A549 (cell line): ENCODE results near the gene ARHGEF7. TPM values are rescaled to one million over a fixed set of nuclear protein-coding genes. Genes with fewer than 3 reads are reported as not detected.

Experiments
- ATAC-seq, 2 experiments: fragments of 200-7000 bp in 1 of 2; fragments of >200 bp in 1 of 2; cut with Nextera tagmentation in 1 of 2; cut with Tn5 transposase in 1 of 2; 3 replicates each; pipeline versions ENCODE4 v1.8.0 to v1.9.1; 2018 to 2020; ENCODE audit warnings: mild to moderate bottlenecking in 1 of 2, moderate library complexity in 1 of 2
- CTCF ChIA-PET: fragments of 300-600 bp; sonication (Branson Sonifier 250); formaldehyde crosslinking; extraction: SDS; loops from one replicate; lab custom pipeline; 2021; ENCODE audit warnings: antibody characterized with exemption, inconsistent platforms; lab: Yijun Ruan, JAX
- POLR2A ChIA-PET: fragments of 350-600 bp; formaldehyde crosslinking; extraction: SDS; loops from one replicate; lab custom pipeline; 2021; ENCODE audit warnings: antibody characterized with exemption, inconsistent platforms; lab: Yijun Ruan, JAX
- DNase-seq, 2 experiments: peaks; one replicate each; pipeline versions ENCODE4 v3.0.0 to v3.0.0-alpha.2; 2011 to 2016; ENCODE audit warnings: low read depth in 1 of 2, low spot score in 1 of 2
- FAIRE-seq: peaks from 2 replicates; lab custom pipeline; 2011; peaks lifted over from hg19 to GRCh38; lab: Jason Lieb, UNC
- H3K27ac ChIP-seq, 2 experiments: fragments of >200 bp; sonication (Bioruptor Twin); formaldehyde crosslinking; 3 replicates each; pipeline ENCODE4 v1.5.1; 2016 to 2017
- H3K4me1 ChIP-seq: fragments of >200 bp; sonication (Bioruptor Twin); formaldehyde crosslinking; 3 replicates; pipeline ENCODE4 v1.6.1; 2016
- H3K4me2 ChIP-seq: fragments of >200 bp; sonication (Bioruptor Twin); formaldehyde crosslinking; 3 replicates; pipeline ENCODE4 v1.6.1; 2016
- H3K4me3 ChIP-seq: fragments of >200 bp; sonication (Bioruptor Twin); formaldehyde crosslinking; 3 replicates; pipeline ENCODE4 v1.5.1; 2016
- H3K9me3 ChIP-seq: fragments of >200 bp; sonication (Bioruptor Twin); formaldehyde crosslinking; 3 replicates; pipeline ENCODE4 v1.6.1; 2016
- CBX8 ChIP-seq: fragments of 200-600 bp; sonication (generic); IDR thresholded peaks from 2 replicates; pipeline ENCODE4 v1.6.1; 2016
- CEBPB ChIP-seq, 2 experiments: fragments of >200 bp in 1 of 2; sonication (Bioruptor Twin) in 1 of 2; formaldehyde crosslinking in 1 of 2; IDR thresholded peaks; 2 replicates each; pipeline ENCODE4 v1.6.1; 2012 to 2016
- CHD2 ChIP-seq: fragments of 150-350 bp; IDR thresholded peaks from 2 replicates; pipeline ENCODE4 v1.6.1; 2014; ENCODE audit warnings: low read length; ENCODE audit not compliant: partially characterized antibody
- EHF ChIP-seq: fragments of 250-450 bp; sonication (Bioruptor Pico); IDR thresholded peaks from 2 replicates; pipeline ENCODE4 v1.5.0; 2020; ENCODE audit warnings: mild to moderate bottlenecking
- EHMT2 ChIP-seq: fragments of 200-600 bp; sonication (generic); IDR thresholded peaks from 2 replicates; pipeline ENCODE4 v1.6.1; 2016; ENCODE audit warnings: antibody characterized with exemption, low read depth, mild to moderate bottlenecking, moderate library complexity
- HDAC2 ChIP-seq: fragments of 200-600 bp; sonication (generic); IDR thresholded peaks from 2 replicates; pipeline ENCODE4 v1.6.1; 2016
- HOXB13 ChIP-seq: fragments of 250-450 bp; sonication (Bioruptor Pico); IDR thresholded peaks from 2 replicates; pipeline ENCODE4 v1.5.0; 2020; ENCODE audit warnings: low read depth, mild to moderate bottlenecking, moderate library complexity
- JUN ChIP-seq, 2 experiments: fragments of >200 bp; sonication (Bioruptor Twin); formaldehyde crosslinking; IDR thresholded peaks; 2 replicates in 1 of 2; 3 replicates in 1 of 2; pipeline ENCODE4 v1.6.1; 2016 to 2017
- MAFK ChIP-seq: fragments of 450-650 bp; IDR thresholded peaks from 2 replicates; pipeline ENCODE4 v1.6.1; 2014; ENCODE audit not compliant: partially characterized antibody
- NPAS2 ChIP-seq: fragments of 250-450 bp; sonication (Bioruptor Pico); IDR thresholded peaks from 2 replicates; pipeline ENCODE4 v1.8.0; 2022; ENCODE audit warnings: mild to moderate bottlenecking, moderate library complexity, borderline replicate concordance
- RARB ChIP-seq: fragments of 250-450 bp; sonication (Bioruptor Pico); IDR thresholded peaks from 2 replicates; pipeline ENCODE4 v1.8.0; 2021; ENCODE audit warnings: mild to moderate bottlenecking, moderate library complexity
- RCOR1 ChIP-seq: fragments of 150-350 bp; IDR thresholded peaks from 2 replicates; pipeline ENCODE4 v1.6.1; 2014; ENCODE audit warnings: antibody characterized with exemption, low read length, low read depth
- SMC3 ChIP-seq: fragments of >200 bp; sonication (Bioruptor Twin); formaldehyde crosslinking; IDR thresholded peaks from 3 replicates; pipeline ENCODE4 v1.6.1; 2018; ENCODE audit warnings: inconsistent platforms
- ZSCAN20 ChIP-seq: fragments of 250-450 bp; sonication (Bioruptor Pico); IDR thresholded peaks from 2 replicates; pipeline ENCODE4 v1.8.0; 2022; ENCODE audit warnings: mild to moderate bottlenecking, moderate library complexity
- WGBS: methylation state at CpG from one replicate; pipeline ENCODE4 v1.1.6; 2017; ENCODE audit errors: missing lambda C conversion rate; 5-methylcytosine and 5-hydroxymethylcytosine counted together
- polyA plus RNA-seq, 4 experiments: library from polyadenylated mRNA; depleted of rRNA in 3 of 4; stranded (reverse); fragments of >200 nt; fragmentation: RNase III in 1 of 4; extraction: RNeasy Plus Mini Kit Qiagen cat#74134 plus additional on column Dnase treatment in 1 of 4; gene quantifications; 2 replicates in 3 of 4; 3 replicates in 1 of 4; pipeline ENCODE4 v1.2.3, GENCODE V29; 2011 to 2017
- TF ChIP-seq, protein P1 (sequence below): fragments of 250-450 bp; sonication (Bioruptor Pico); IDR thresholded peaks from 2 replicates; pipeline ENCODE4 v1.5.0; 2020; ENCODE audit warnings: low read depth, mild to moderate bottlenecking, moderate library complexity
- TF ChIP-seq, protein P2 (sequence below): IDR thresholded peaks from 2 replicates; pipeline ENCODE4 v1.6.1; 2012; ENCODE audit warnings: low read depth, borderline replicate concordance
- TF ChIP-seq, protein P3 (sequence below): fragments of 450-650 bp; IDR thresholded peaks from 2 replicates; pipeline ENCODE4 v1.6.1; 2014; ENCODE audit warnings: antibody characterized with exemption
- TF ChIP-seq, protein P4 (sequence below): fragments of >200 bp; sonication (Bioruptor Twin); formaldehyde crosslinking; IDR thresholded peaks from 3 replicates; pipeline ENCODE4 v1.5.1; 2016

Gene ARHGEF7
- polyA plus RNA-seq, 2 of the 4 experiments (the other 2 are of a cell fraction), result 21.1 to 23.1 TPM

DNA sequence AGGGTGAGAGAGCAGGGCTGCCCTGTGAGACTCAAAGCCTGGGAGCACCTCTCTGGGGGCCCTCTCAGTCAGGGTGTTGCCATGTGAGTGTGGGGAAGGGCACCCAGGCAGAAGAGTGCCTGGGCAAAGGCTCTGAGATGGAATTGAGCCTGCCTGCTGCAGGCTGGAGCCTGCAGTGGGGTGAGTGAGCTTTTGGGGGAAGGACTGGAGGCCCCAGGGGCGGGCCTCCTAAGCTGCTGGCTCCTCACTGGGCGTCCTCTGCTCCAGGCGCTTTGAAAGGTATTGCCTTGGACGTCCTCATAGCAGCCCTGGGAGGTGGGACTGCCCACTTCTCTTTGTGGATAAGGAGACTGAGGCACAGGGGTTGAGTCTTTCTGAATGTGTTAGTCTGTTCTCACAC, 60.3 kb downstream of the ARHGEF7 start:
- ATAC-seq (no peak), FAIRE-seq (no peak), DNase-seq (no peak)
- H3K4me1 ChIP-seq, result no peaks in the 10 kb centered on the region
- 100% methylated on average over 1 of the region's 4 CpGs for WGBS
- no peak overlapping the region for H3K4me3 ChIP-seq
- H3K4me2 ChIP-seq, result no peak overlapping the region
- no peaks in the 10 kb centered on the region for H3K9me3 ChIP-seq
- ChIA-PET CTCF (no interaction called here), POLR2A (no interaction called here)
- TF ChIP-seq HOXB13 (CRISPR knock-in tag), result no peak
- TF ChIP-seq, protein P1, sequence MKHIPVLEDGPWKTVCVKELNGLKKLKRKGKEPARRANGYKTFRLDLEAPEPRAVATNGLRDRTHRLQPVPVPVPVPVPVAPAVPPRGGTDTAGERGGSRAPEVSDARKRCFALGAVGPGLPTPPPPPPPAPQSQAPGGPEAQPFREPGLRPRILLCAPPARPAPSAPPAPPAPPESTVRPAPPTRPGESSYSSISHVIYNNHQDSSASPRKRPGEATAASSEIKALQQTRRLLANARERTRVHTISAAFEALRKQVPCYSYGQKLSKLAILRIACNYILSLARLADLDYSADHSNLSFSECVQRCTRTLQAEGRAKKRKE, result no peak
- no peak for TF ChIP-seq JUN (IDR thresholded peaks at IDR 0.05)
- no peak for TF ChIP-seq HDAC2
- TF ChIP-seq, protein P2, sequence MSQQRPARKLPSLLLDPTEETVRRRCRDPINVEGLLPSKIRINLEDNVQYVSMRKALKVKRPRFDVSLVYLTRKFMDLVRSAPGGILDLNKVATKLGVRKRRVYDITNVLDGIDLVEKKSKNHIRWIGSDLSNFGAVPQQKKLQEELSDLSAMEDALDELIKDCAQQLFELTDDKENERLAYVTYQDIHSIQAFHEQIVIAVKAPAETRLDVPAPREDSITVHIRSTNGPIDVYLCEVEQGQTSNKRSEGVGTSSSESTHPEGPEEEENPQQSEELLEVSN, result no peak
- no peak for TF ChIP-seq CBX8
- TF ChIP-seq RARB (CRISPR knock-in tag), result no peak
- TF ChIP-seq EHMT2, result no peak
- TF ChIP-seq, protein P3, sequence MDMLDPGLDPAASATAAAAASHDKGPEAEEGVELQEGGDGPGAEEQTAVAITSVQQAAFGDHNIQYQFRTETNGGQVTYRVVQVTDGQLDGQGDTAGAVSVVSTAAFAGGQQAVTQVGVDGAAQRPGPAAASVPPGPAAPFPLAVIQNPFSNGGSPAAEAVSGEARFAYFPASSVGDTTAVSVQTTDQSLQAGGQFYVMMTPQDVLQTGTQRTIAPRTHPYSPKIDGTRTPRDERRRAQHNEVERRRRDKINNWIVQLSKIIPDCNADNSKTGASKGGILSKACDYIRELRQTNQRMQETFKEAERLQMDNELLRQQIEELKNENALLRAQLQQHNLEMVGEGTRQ, result no peak
- TF ChIP-seq, protein P4, sequence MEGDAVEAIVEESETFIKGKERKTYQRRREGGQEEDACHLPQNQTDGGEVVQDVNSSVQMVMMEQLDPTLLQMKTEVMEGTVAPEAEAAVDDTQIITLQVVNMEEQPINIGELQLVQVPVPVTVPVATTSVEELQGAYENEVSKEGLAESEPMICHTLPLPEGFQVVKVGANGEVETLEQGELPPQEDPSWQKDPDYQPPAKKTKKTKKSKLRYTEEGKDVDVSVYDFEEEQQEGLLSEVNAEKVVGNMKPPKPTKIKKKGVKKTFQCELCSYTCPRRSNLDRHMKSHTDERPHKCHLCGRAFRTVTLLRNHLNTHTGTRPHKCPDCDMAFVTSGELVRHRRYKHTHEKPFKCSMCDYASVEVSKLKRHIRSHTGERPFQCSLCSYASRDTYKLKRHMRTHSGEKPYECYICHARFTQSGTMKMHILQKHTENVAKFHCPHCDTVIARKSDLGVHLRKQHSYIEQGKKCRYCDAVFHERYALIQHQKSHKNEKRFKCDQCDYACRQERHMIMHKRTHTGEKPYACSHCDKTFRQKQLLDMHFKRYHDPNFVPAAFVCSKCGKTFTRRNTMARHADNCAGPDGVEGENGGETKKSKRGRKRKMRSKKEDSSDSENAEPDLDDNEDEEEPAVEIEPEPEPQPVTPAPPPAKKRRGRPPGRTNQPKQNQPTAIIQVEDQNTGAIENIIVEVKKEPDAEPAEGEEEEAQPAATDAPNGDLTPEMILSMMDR, result no peak
- H3K27ac ChIP-seq, result no peak overlapping the region

DNA sequence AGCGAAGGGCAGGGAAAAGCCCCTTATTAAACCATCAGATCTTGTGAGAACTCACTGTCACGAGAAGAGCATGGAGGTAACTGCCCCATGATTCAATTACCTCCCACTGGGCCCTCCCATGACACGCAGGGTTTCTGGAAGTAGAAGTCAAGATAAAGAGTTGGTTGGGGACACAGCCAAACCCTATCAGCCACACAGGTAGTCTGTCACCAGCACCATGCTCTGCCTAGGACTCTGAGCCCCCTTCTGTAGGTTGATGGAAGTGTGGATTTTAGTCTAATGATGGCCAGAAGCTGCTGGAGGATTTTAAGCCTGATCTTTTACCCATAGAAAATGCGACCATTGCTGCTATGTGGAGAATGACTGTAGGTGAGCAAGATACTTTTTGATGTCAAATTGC, 60.8 kb downstream of the ARHGEF7 start:
- no peaks in the 10 kb centered on the region for H3K9me3 ChIP-seq
- H3K27ac ChIP-seq, result no peak overlapping the region
- no peak overlapping the region for H3K4me3 ChIP-seq
- ATAC-seq (no peak), DNase-seq (no peak), FAIRE-seq (no peak)
- ChIA-PET CTCF (no interaction called here), POLR2A (no interaction called here)
- no peak for TF ChIP-seq RCOR1
- TF ChIP-seq CHD2, result no peak
- TF ChIP-seq EHF (CRISPR knock-in tag), result no peak
- no peak for TF ChIP-seq NPAS2
- TF ChIP-seq HOXB13 (CRISPR knock-in tag), result no peak
- TF ChIP-seq, all 56 proteins: peak for 0
- 92% methylated on average over 4 of the region's 4 CpGs for WGBS
- Histone ChIP-seq H3K4me1 (no peaks in the 10 kb centered on the region), H3K4me2 (no peak overlapping the region)

DNA sequence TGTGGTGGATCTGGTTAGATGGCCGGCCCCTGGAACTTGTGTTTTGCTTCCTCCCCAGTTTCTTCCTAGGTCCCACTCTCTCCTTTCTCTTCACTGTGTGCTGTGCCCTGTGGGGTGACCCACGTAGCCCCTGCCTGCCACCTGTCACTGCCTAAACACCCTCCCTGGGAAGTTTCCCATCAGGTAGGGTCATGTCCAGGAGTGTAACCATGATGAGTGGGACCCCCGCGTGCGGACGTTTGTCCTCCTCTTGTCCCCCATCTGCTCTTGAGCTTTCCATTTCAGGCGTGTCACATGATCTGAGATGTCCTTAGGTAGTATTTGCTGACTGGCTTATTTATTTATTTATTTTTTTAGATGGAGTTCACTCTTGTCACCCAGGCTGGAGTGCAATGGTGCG, 61.3 kb downstream of the ARHGEF7 start:
- Histone ChIP-seq H3K27ac (no peak overlapping the region), H3K4me2 (no peak overlapping the region), H3K9me3 (no peaks in the 10 kb centered on the region), H3K4me1 (no peaks in the 10 kb centered on the region), H3K4me3 (no peak overlapping the region)
- DNase-seq, result no peak
- no peak for ATAC-seq
- TF ChIP-seq ZSCAN20, result no peak
- no peak for TF ChIP-seq HDAC2
- TF ChIP-seq SMC3, result no peak
- TF ChIP-seq NPAS2, result no peak
- TF ChIP-seq RARB (CRISPR knock-in tag), result no peak
- TF ChIP-seq CEBPB (IDR thresholded peaks at IDR 0.05), result no peak
- no peak for TF ChIP-seq MAFK
- no peak for FAIRE-seq
- WGBS, result 97% methylated on average over 8 of the region's 8 CpGs
- ChIA-PET CTCF (interaction anchor here (1.2 kb wide), 1 partner anchor 11 kb away, joined by 4 read pairs; no protein-coding TSS in a partner anchor), POLR2A (no interaction called here)
